GM18526 (cell line): ENCODE results near the gene TWIST1.

Source experiments
- POLR2A ChIP-seq: IDR thresholded peaks from 3 replicates; pipeline ENCODE4 v1.6.1; 2011; ENCODE audit not compliant: insufficient read length; ENCODE audit errors: extremely low read depth

TWIST1 gene

DNA sequence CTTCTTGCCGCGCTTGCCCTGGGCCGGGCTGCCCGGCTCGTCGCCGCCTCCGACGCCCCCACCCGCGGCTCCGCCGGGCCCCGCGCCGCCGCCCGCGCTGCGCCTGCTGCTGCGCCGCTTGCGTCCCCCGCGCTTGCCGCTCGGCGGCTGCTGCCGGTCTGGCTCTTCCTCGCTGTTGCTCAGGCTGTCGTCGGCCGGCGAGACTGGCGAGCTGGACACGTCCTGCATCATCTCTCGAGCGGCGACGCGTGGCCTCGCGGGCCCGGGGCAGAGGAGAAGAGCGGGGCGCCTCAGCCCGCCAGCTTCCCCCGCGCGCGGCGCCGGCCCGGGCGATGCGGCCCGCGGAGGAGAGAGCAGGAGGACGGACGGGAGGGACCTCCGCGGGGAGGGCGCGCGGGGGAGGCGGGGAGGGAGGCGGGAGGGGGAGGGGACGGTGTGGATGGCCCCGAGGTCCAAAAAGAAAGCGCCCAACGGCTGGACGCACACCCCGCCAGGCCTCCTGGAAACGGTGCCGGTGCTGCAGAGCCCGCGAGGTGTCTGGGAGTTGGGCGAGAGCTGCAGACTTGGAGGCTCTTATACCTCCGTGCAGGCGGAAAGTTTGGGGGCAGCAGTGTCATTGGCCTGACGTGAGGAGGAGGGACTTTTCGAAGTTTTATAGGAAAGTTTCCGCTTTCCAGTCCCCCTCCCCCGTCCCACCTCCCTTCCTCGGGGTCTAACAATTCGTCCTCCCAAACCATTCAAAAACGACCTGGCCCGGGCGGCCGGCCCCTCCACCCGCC is at the start of gene TWIST1:
TSS of gene TWIST1 (minus strand) at position 546 of the 779 bp plus-strand sequence. CDS start at position 231, 315 bp downstream.
- no peak for TF ChIP-seq POLR2A

DNA sequence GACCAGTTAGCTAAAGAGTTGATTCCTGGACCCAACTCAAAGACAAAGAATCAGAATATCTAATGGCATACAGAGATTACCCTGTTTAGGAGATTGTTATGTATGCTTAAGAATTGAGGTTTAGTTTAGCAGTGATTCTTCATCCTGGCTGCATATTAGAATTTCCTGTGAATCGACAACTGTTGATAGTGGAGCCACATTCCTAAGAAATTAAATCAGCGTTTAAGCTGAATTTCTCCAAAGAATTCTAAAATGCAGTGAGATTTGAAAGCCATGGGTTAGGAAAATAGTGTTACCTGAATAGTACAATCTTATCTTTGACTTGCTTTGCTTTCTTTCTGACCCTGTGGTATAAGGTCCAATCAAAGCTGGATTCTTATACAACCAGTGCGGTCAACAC is 44.2 kb upstream of the TWIST1 start:
- no peak for TF ChIP-seq POLR2A

DNA sequence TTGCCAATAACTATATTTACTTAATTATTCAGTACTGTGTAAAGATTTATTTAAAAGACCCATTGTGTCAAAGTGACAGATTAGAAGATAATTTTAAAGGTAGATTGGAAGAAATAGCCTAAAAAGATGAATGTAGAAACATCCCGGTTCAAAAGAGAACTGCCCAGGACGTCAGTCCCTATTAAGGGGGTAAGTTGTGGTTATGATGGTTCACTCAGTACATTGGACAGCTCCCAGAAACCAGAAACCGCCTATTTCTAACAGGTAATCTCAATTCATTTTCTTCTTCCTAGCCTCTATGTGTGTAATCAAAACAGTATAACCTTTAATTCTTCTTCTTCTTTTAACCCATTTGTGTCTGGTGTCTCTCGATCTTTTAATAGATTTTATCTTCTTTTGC is 29.3 kb upstream of the TWIST1 start:
- no peak for TF ChIP-seq POLR2A

DNA sequence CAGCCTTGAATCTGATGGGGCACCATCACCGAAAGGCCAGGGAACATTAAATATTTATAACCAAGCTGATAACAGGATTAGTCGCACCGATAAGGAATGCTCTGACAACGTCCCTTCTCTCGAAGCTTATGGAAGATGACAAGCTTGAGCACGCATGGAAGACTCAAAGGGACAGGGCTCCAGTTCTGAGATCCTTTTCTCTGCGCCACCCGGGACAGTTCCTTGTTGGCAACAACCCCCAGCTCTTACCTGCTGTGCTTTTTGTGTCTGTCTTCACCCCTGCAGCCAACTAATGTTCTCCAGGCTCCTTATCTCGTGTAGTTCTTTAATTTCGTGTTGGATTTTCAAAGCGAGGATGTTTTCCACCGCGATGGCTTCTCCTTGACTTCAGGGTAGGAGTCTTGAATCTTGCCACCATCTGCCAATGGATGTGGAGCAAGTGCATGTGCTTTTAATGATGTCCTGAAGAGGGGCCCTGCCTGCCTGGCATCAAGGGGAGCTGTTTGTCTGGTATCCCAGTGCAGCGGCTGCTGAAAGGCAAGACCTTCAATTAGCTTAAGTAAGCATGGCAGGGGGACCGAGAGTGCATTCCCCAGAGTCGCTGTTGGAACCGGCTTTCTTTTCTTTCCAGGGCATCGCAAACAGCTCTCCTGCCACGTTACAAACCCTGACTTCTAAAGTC is 28.1 kb upstream of the TWIST1 start:
- no peak for TF ChIP-seq POLR2A

DNA sequence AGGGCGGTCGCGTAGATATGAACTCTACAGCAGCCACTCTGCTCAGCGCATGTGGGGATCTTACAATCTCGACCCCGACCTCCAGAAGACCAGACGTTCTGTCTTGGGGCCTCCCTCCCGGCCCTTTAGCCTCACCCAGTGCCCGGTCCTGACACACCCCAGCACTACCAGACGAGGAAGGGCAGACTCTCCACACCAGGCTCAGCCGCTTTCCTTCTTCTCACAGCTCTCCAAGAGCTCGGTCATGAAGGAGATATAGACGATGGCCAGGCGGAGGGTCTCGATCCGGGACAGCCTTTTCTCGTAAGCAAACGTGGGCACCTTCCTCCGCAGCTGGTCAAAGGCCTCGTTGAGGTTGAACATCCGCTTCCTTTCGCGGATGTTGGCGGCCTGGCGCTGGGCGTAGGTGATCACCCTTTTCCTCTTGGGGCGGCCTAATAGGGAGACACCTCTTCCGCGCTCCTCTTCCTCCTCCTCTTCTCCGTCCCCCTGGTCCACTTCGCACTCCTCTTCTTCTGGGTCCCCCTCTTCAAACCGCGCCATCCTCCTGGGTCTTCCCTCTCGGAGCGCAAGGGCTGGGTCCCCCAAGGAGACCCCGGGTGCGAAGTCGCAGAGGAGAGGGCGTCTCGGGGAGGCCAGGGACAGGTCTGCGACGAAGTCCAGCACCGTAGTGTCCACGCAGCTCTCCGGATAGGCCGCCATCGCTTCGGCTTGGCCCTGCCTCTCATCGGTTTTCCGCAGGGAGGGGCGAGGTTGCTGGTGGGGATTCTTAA is 27.4 kb upstream of the TWIST1 start, which contains the start of gene FERD3L:
TSS of gene FERD3L (minus strand) at position 761 of the 773 bp plus-strand sequence. CDS start at position 702, 59 bp downstream.
- no peak for TF ChIP-seq POLR2A

DNA sequence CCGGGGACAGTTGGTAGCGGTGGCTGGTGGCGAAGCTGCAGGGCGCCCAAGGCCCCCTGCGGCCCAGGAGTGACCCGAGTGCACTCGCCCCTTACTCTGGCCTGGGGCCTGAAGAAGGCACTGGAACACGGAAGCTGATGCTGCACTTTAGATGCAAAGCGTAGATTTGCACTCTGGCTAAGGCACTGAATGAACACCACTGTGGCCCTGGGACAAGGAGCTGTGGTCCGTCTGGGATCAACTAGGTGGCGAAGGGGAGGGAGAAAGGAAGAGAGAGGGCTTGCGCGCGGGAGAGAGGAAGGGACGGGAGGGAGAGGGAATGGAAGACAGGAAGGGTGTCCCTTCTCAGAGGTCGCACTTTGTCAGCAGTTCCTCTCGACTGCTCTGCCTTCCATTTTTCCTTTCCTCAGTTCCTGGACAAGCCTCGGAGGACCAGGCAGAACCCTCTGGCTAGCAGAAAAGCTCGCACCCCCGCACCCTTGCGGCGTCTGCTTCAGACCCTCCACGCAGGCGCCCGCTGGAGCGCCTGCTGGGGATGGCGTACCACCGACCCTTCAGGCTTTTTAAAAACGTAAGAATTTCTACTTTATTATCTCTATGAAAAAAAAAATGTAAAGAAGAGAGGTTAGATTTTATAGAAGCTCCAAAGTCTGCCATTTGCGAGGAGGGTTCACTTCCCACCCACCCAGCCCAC is 26.6 kb upstream of the TWIST1 start:
- no peak for TF ChIP-seq POLR2A

DNA sequence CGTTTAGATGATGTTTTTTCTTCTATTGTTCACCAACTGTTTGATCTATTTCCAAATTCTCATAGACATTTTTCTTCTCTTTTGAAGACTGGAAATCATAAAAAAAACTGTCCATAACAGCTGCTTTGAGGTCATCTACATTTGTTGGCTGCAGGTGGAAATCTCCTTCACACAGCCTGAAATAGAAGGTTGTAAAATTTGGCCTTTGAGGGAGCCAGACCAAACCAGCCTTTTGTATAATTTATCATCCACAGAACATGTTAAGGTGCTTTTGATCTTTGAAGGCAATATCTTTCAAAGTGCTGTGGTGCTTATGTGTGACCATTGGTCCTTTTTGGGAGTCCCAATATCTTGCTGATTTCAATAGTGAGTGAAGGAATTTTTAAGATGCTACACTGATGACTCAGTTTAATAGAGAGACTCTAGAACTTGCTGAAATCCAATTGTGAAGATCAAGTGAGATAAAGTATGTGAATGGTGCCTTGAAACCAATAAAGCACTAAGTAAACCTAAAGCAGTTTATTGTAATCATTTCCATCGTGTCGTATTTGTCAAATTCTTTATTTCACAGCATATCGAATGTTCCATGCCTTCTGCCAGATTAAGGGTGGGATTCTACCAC is 22.4 kb upstream of the TWIST1 start:
- TF ChIP-seq POLR2A: no peak

DNA sequence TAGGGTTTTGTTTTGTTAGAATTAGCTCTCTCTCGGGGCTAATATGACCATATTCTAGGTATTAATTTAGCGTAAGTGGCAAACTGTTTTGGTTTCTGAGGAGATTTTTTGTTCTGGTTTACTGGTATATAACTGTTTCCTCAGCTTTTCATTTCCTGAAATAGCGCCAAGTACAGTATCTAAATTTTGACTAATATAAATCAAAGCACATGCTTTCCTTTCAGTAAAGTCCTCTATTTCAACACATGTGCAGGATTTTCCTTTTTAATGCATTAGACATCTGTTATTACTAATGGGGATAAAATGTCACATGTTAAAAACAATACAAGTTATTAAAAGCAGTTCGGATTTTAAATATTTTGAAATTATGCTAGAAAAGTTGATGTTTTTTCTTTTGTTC is 16.4 kb upstream of the TWIST1 start:
- TF ChIP-seq POLR2A: no peak

DNA sequence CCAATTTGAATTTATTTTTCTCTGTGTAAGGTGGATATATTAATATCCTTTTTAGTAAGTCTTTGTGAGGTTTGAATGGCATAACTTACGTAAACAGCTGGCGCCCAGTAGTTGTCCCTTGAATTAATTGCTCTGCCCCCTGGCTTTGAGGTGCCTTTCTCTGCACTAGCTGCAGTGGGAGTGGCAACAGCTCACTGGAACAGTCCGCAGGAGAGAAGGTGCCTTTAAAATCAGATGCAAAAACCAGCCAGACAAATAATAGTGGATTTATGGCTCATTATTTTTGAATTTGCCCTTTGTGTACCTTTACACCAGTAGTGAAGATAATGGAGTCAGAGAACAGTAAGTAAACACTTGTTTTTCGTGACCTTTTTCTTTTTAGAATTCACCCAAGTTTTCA is 16.0 kb upstream of the TWIST1 start:
- TF ChIP-seq POLR2A: no peak

DNA sequence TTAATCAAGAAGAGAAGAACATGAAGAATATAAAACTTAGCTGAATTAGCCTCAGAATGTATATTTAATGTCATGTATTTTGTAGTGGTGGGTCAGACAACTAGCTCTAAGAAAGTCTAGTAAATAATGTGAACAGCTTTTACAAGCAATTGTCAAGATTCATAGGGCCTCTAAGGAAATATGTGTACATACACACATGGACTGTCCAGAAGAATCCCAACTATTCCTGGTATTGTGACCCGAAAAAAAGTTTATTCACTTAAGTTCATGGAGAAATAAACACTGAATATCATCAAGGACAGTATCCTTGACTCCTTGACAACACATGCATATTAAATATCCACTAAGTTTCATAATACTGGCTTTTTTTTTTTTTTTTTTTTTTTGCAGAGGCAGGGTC is 11.4 kb upstream of the TWIST1 start:
- TF ChIP-seq POLR2A: no peak

DNA sequence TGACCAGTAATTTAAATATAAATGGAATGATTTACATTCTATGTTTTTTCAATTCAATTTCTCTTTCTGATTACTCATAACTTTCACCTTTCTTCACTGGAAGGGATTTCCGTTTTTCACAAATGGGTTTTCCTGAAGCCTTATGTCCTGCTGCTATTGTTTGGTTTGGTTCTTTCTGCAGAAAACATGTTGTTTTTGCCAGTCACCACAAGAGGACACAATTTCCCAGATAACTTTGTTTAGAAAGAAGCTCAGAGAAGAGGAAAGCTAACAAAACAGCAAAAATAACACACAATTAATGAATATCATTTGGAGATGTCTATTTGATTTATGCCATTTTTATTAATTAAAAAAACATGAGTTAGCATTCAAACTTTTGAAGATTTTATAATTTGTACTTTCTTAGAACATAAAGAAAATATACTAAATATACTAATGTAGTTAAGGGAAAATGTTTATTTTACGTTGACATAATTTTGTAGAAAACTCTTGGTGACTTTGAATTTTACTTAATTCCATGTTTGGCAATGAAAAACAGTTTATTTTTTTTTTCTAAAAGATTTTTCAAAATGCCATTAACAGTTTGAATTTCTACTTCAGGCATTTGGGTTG is 4.6 kb upstream of the TWIST1 start:
- TF ChIP-seq POLR2A: no peak

DNA sequence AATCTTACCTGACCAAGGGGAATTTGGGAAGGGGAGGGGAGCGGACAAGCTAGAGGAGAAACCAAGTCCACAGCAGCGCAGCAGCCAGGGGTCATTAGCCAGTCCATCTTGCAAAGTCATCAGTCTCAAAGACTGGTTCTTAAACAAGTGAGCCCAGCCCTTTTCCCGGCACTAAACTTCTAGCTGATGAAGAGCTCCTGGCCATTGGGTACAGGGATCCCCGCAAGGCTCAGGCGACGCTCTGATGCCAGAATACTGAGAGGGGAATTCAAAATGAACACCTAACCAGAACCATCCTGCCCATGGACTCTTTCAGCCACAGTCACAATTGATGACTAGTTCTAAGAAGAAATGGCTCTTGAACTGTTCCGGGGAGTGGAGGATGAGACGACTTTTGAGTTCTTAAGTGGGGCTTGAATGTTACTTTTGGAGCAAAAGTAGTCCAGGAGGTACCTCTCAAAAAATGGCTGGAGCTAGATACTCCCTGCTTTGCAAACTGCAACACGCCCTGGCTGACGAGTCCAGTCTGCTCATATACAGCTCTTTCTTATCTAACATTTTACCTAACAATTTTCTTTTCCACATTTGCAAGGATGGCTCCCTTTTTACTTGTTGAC is 2.5 kb upstream of the TWIST1 start:
- TF ChIP-seq POLR2A: no peak

DNA sequence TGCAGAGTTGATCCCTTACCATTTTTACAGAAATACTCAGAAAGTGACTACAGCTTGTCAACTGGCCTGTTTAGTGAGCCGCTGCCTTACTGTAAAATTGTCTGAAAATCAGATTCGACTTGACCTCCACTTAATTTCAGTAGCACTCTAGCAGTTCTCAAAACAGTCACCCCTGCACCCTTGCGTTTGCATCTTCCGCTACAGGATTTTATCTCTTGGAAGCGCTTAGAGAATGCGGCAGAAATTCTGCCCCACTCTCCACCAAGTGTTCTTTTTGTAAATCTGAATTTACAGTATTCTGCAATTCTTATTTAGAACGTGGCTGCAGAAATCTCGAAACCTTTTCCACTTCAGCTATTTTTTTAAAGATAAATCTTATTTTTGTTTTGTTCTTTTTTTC is 1.9 kb upstream of the TWIST1 start:
- TF ChIP-seq POLR2A: no peak
